Colonic mucosa (tissue), 4 donors: Measurements from ENCODE around the gene GJA5. TPM values are rescaled to one million over a fixed set of nuclear protein-coding genes. Genes with fewer than 3 reads are reported as not detected.

Source experiments
- DNase-seq: peaks from one replicate; pipeline ENCODE4 v3.0.0-alpha.2; 2020
- H3K27ac ChIP-seq: fragments of 200-600 bp; one replicate; pipeline ENCODE4 v1.8.0; 2021
- H3K27me3 ChIP-seq: fragments of 200-600 bp; one replicate; pipeline ENCODE4 v1.8.0; 2021
- H3K36me3 ChIP-seq: fragments of 200-600 bp; one replicate; pipeline ENCODE4 v1.8.0; 2021
- H3K4me1 ChIP-seq: fragments of 200-600 bp; one replicate; pipeline ENCODE4 v1.8.0; 2021; ENCODE audit warnings: mild to moderate bottlenecking
- H3K4me3 ChIP-seq: fragments of 200-600 bp; one replicate; pipeline ENCODE4 v1.8.0; 2021
- H3K9ac ChIP-seq, 2 donors: one replicate each; pipeline ENCODE4 v1.7.0; 2013; ENCODE audit warnings: control low read depth in 2 of 2, low read depth in 2 of 2, low read length in 2 of 2
- H3K9me3 ChIP-seq: fragments of 200-600 bp; one replicate; pipeline ENCODE4 v1.8.0; 2021
- CTCF ChIP-seq: fragments of 200-600 bp; IDR thresholded peaks from one replicate; pipeline ENCODE4 v1.8.0; 2022; ENCODE audit warnings: antibody characterized with exemption, mild to moderate bottlenecking
- intact Hi-C: fragments of 100-400 bp; cut with DNase I; formaldehyde crosslinking; loops from one replicate; pipeline ENCODE4 v1.14.1; 2022
- total RNA-seq, 2 donors: library from RNA; stranded (reverse); fragmentation: NEBNext Ultra II Directional in 1 of 2; extraction: Animal tissue kit (Norgen Biotek cat#: 25700) in 1 of 2; gene quantifications; one replicate each; pipeline ENCODE4 v1.2.1, GENCODE V29; 2021
- donor health status: healthy.
- donor health status: DM: no; HTN: no; CAD: no.
- donor health status: DM: no; HTN: no; CAD: no.

Gene GJA5
- total RNA-seq, 2 donors from 2014 or later, result 1.1 to 4.8 TPM

DNA sequence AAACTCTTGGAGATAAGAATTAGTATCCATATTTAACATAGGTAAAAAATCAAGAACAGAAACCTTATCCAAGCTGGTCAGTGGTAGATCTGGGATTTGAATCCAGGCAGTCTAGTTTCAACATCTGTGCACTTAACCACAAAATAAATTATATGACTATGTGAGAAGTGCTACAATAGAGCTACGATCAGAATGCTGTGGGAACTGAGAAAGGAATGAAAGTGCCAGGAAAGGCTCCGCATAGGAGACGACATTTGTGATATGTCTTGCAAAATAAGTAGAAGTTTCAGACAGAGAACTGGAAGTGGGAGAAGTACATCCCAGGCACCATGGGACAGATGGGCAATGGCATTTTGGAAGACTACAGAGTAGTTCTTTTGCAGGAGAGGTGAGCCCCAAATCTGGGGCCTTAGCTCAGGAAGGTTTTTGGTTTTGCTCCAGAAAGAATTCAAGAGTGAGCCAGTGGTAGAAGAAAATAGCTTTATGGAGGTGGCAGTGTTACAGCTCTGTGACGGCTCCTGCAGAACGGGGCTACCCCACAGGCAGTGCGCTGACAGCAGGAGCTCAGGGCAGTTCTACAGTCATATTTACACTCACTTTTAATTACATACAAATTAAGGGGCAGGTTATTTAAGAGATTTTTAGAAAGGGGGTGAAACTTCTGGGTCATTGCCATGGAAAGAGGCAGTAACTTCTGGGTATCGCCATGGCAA is 25.5 kb upstream of the GJA5 start:
- no peak overlapping the region for H3K9ac ChIP-seq
- H3K27me3 ChIP-seq, result no peaks in the 10 kb centered on the region
- DNase-seq, result no peak
- no peaks in the 10 kb centered on the region for H3K9me3 ChIP-seq
- intact Hi-C loops, result no loop called here
- H3K36me3 ChIP-seq, result no peaks in the 10 kb centered on the region
- H3K4me3 ChIP-seq, result no peak overlapping the region
- no peaks in the 10 kb centered on the region for H3K4me1 ChIP-seq
- TF ChIP-seq CTCF, result no peak
- no peak overlapping the region for H3K27ac ChIP-seq

GRCh38 chr1:147784941-147785340 is 24.5 kb upstream of the GJA5 start:
- Histone ChIP-seq H3K9me3 (no peaks in the 10 kb centered on the region), H3K27me3 (no peaks in the 10 kb centered on the region), H3K9ac (no peak overlapping the region), H3K4me3 (no peak overlapping the region), H3K4me1 (no peaks in the 10 kb centered on the region), H3K27ac (no peak overlapping the region), H3K36me3 (no peaks in the 10 kb centered on the region)
- TF ChIP-seq CTCF, result no peak
- no peak for DNase-seq
- intact Hi-C loops, result no loop called here

DNA sequence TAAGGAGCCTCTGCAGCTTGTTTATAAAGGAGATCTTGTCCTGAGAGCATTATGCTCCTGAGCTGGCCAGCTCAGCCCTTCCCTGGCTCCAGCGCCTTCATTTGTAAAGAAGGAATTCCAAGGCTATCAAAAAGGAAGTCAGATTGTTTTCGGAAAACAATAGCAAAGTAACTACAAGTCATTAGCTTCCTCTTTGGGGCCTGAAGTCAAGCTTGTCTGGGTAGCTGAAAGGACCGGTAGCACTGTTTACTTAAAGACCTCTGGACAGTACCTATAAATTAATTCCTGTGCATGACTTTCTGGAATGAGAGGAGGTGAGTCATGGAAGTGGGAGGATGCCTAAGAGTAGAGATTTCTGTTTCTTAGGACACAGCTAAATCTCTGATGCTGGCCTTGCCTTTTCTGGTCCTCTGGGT is 20.7 kb upstream of the GJA5 start:
- no peaks in the 10 kb centered on the region for H3K4me1 ChIP-seq
- no peak overlapping the region for H3K9ac ChIP-seq
- H3K4me3 ChIP-seq, result no peak overlapping the region
- no peaks in the 10 kb centered on the region for H3K9me3 ChIP-seq
- H3K27ac ChIP-seq, result no peak overlapping the region
- intact Hi-C loops, result no loop called here
- no peaks in the 10 kb centered on the region for H3K36me3 ChIP-seq
- no peak for DNase-seq
- no peak for TF ChIP-seq CTCF
- no peaks in the 10 kb centered on the region for H3K27me3 ChIP-seq

DNA sequence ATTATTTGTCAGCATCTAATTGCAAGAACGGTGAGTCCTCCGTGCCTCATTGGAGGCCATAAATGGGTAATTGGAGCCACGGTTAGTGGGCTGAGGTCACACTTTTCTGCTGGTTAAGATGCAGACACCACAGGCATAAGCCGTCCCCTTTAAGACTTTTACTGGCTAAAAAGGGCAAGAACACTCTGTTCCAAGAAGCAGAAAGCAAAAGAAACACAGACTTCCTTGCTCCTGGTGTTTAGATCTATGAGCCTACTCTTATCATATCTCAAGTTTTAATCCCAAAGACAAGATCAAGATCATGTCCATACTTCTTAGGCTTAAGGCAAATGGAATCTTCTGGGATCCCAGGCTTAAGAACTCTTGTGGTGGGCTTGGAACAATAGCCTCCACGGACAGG is 17.3 kb upstream of the GJA5 start:
- H3K27me3 ChIP-seq, result no peaks in the 10 kb centered on the region
- no peak overlapping the region for H3K27ac ChIP-seq
- H3K9ac ChIP-seq, result no peak overlapping the region
- no peak for DNase-seq
- H3K9me3 ChIP-seq, result no peaks in the 10 kb centered on the region
- H3K36me3 ChIP-seq, result no peaks in the 10 kb centered on the region
- H3K4me1 ChIP-seq, result no peaks in the 10 kb centered on the region
- no peak for TF ChIP-seq CTCF
- H3K4me3 ChIP-seq, result no peak overlapping the region
- intact Hi-C loops, result no loop called here

- Histone ChIP-seq H3K4me3 (no peak overlapping the region), H3K27ac (no peak overlapping the region), H3K27me3 (no peaks in the 10 kb centered on the region), H3K4me1 (no peaks in the 10 kb centered on the region), H3K36me3 (no peaks in the 10 kb centered on the region), H3K9ac (no peak overlapping the region), H3K9me3 (no peaks in the 10 kb centered on the region)
- intact Hi-C loops, result no loop called here
- no peak for DNase-seq
- no peak for TF ChIP-seq CTCF
These were observed 12.9 kb upstream of the GJA5 start for GRCh38 chr1:147773215-147773715.
